HEK293 (cell line): ENCODE measurements around the gene TRMU.

Experiments used
- SP7 ChIP-seq: fragments of 450-650 bp; formaldehyde crosslinking; IDR thresholded peaks from 2 replicates; pipeline ENCODE4 v1.5.1; 2016; ENCODE audit warnings: missing biosample characterization, missing genetic modification characterization
- ZNF529 ChIP-seq: fragments of 450-650 bp; formaldehyde crosslinking; IDR thresholded peaks from 2 replicates; pipeline ENCODE4 v1.5.1; 2017; ENCODE audit warnings: missing genetic modification characterization, missing biosample characterization; ENCODE audit not compliant: insufficient replicate concordance
- TF ChIP-seq, protein P1 (sequence below): fragments of 450-650 bp; formaldehyde crosslinking; IDR thresholded peaks from 2 replicates; pipeline ENCODE4 v1.5.1; 2016; ENCODE audit warnings: missing biosample characterization, missing genetic modification characterization
- TF ChIP-seq, protein P2 (sequence below): fragments of 450-650 bp; formaldehyde crosslinking; IDR thresholded peaks from 2 replicates; pipeline ENCODE4 v1.5.1; 2016; ENCODE audit warnings: missing biosample characterization, missing genetic modification characterization
- TF ChIP-seq, protein P3 (sequence below): fragments of 450-650 bp; formaldehyde crosslinking; IDR thresholded peaks from 2 replicates; pipeline ENCODE4 v1.5.1; 2016; ENCODE audit warnings: missing biosample characterization, missing genetic modification characterization

DNA sequence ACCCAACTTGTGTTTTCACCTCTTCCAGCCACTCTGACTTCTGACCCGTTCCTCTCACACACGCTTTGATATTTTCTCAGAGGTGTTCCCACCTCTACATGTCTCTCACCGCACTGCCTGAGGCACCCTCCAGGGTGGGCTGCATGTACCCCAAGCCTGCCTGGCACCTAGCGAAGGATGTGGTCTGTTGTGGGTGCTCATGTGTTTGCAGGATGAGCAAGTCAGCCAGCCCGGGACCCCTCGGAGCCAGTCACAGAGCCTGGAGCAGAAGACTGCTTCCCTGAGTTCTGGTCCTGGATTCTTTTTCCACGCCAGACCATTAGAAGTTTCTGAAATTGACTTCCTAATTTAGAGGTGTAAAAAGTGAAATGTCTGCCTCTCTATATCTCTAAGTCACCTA lies 35.0 kb upstream of the TRMU start:
- TF ChIP-seq, protein P1, sequence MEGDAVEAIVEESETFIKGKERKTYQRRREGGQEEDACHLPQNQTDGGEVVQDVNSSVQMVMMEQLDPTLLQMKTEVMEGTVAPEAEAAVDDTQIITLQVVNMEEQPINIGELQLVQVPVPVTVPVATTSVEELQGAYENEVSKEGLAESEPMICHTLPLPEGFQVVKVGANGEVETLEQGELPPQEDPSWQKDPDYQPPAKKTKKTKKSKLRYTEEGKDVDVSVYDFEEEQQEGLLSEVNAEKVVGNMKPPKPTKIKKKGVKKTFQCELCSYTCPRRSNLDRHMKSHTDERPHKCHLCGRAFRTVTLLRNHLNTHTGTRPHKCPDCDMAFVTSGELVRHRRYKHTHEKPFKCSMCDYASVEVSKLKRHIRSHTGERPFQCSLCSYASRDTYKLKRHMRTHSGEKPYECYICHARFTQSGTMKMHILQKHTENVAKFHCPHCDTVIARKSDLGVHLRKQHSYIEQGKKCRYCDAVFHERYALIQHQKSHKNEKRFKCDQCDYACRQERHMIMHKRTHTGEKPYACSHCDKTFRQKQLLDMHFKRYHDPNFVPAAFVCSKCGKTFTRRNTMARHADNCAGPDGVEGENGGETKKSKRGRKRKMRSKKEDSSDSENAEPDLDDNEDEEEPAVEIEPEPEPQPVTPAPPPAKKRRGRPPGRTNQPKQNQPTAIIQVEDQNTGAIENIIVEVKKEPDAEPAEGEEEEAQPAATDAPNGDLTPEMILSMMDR (tag by site-specific recombination), result no peak
- TF ChIP-seq, protein P2, sequence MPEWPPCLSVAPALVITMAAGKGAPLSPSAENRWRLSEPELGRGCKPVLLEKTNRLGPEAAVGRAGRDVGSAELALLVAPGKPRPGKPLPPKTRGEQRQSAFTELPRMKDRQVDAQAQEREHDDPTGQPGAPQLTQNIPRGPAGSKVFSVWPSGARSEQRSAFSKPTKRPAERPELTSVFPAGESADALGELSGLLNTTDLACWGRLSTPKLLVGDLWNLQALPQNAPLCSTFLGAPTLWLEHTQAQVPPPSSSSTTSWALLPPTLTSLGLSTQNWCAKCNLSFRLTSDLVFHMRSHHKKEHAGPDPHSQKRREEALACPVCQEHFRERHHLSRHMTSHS, result no peak
- TF ChIP-seq ZNF529 (tag by site-specific recombination) (no peak), SP7 (no peak)
- TF ChIP-seq, protein P3, sequence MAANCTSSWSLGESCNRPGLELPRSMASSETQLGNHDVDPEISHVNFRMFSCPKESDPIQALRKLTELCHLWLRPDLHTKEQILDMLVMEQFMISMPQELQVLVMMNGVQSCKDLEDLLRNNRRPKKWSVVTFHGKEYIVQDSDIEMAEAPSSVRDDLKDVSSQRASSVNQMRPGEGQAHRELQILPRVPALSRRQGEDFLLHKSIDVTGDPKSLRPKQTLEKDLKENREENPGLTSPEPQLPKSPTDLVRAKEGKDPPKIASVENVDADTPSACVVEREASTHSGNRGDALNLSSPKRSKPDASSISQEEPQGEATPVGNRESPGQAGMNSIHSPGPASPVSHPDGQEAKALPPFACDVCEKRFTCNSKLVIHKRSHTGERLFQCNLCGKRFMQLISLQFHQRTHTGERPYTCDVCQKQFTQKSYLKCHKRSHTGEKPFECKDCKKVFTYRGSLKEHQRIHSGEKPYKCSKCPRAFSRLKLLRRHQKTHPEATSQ, result no peak
